Dedifferentiated amniotic fluid mesenchymal stem cell (primary cell): ENCODE measurements around the gene KLHL1.

Experiments
- DNase-seq: peaks from one replicate; pipeline ENCODE4 v3.0.0-alpha.2; 2016; ENCODE audit errors: extremely low spot score

KLHL1 gene

DNA sequence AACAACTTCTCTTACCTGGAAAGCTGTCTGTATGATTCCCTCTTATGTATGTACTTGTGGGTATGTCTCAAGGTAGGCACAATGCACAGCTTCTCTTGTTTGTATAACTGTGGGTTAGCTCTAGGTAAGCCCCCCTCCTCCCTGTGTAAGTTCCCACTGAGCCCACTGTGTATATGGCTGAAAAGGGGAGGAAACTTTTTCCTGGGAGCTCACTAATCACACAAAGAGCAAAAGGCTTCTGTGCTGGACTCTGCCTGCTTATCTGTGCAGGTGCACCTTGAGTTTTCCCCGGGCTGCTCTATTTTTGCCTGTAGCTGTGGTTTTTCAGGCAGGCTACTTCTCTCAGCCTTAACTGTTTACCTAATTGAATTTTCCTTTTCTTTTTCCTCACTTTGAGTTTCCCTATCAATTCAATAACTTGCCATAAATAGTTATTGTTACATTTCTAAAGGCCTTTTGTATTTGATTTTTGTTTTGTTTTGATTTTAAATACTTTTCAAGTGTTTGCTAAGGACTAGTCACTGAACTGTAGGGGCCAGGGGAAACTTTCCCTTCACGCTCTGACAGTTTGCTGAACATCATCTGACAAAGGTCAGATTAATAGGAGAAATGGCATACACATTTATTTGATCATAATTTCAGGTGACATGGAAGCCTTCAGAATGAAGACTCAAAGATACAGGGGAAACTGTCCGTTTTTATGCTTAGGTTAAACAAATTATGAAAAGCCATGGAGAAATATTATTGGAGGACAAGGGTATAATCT is 424.1 kb downstream of the KLHL1 start:
- DNase-seq = no peak

DNA sequence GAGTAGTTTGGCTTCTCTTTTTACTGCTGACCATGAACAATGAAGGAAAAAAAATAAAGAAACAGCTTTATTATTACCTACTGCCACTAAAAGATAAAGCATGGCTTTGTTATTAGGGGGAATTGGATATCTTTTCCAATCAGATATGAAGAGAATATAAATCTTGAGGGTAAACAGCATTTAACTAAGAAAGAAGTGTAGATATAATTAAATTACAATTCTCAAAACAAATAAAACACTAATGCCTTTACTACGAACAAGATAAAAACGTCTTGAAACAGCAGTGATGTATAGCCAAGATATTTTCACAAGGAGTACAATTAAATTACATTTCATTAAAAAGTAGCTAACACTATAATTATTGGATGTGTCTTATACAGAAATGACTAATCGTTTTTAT is 426.5 kb downstream of the KLHL1 start:
- DNase-seq = no peak

DNA sequence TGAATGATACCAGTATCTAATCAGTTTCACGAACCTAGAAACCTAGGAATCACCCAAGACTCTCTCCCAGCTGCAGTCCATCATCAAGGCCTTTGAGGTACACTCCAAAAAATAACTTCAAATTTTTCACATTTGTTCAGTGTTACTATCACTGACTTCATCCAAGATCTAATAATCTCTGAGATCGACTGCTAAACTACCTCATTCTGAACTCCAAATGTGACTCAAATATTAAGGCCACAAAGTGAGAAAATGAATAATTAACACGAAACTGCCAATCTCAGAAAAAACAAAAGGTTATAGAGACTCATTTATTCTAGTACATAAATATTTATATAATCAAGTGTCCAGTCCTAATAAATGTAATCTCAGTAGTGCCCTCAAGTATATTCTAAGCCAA is 430.9 kb downstream of the KLHL1 start:
- no peak for DNase-seq

DNA sequence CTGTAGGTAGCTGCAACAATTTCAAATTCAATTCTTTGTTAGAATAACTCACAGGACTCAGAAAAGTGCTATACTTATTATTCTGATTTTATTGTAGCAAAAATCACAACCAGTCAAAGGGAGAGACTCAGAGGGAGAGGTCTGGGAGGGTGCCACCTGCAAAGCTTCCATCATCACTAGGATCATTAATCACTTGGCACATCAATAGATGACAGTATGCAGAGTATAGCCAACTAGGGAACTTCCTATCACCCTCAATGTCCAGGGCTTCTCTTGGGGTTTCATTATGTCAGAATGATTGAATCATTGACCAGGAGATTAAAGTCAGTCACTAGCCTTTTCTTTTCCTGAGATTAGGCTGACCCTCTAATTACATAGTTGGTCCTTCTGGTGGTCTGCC is 432.0 kb downstream of the KLHL1 start:
- DNase-seq = no peak

DNA sequence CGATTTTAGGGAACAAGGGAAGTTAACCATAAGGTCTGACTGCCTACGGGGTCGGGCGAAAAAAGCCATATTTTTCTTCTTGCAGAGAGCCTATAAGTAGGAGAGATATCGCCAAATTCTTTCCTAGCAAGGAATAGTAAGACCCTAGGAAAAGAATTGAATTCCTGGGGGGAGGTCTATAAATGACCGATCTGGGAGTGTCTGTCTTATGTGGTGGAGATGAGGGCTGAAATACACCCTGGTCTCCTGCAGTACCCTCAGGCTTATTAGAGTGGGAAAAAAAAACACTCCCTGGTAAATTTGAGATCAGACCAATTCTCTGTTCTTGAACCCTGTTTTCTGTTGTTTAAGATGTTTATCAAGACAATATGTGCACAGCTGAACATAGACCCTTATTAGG is 448.1 kb downstream of the KLHL1 start:
- DNase-seq = no peak

DNA sequence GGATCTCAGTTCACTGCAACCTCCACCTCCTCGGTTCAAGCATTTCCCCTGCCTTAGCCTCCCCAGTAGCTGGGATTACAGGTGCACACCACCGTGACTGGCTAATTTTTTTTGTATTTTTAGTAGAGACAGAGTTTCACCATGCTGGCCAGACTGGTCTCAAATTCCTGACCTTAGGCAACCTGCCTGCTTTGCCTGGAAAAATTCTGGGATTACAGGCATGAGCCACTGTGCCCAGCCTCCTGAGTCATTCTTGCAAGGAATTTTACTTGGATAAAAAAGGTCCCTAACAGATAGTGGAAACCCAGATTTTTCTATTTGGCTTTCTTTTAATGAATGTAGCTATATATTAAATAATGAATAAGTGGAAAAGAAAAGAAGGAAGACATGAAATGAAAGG is 450.6 kb downstream of the KLHL1 start:
- DNase-seq = no peak

DNA sequence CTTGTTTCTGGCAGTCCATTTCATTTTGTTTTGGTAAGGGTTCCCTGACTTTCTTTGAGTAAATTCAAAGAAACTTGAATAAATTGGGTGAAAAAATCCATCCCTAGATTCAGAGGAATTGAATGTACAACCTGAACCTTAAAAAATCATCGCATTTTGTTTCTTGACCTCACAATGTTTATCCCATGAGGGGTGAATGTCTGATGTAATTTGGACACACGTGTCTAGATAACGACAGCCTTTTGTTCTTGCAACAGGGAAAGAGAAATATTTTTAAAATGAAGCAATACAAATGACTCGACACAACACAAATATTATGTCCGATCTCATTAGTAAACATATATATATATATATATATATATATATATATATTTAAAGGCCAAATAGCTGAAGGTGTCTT is 453.9 kb downstream of the KLHL1 start:
- no peak for DNase-seq
